Caco-2 (cell line): Measurements from ENCODE around the gene ELN. TPM values are rescaled to one million over a fixed set of nuclear protein-coding genes. Genes with fewer than 3 reads are reported as not detected.

Source experiments
- BruUV-seq: library from RNA; stranded (reverse); fragments of 400-500 nt; replicated peaks from 2 replicates; lab custom pipeline; 2021; lab: Mats Ljungman, UMichigan
- CTCF ChIA-PET: fragments of 300-600 bp; sonication (Branson Sonifier 250); formaldehyde crosslinking; loops from one replicate; lab custom pipeline; 2022; ENCODE audit warnings: antibody characterized with exemption; lab: Charles Lee
- POLR2A ChIA-PET: fragments of 300-600 bp; sonication (Branson Sonifier 250); formaldehyde crosslinking; loops from one replicate; lab custom pipeline; 2022; ENCODE audit warnings: antibody characterized with exemption; lab: Charles Lee
- DNase-seq, 2 experiments: peaks; one replicate each; pipeline versions ENCODE4 v3.0.0 to v3.0.0-alpha.2; 2020 to 2022
- H3K27me3 ChIP-seq: replicated peaks from 2 replicates; pipeline ENCODE4 v1.6.0; 2011; ENCODE audit warnings: low read length; ENCODE audit not compliant: control insufficient read depth, insufficient read depth
- H3K36me3 ChIP-seq: 2 replicates; pipeline ENCODE4 v1.5.1; 2011; ENCODE audit warnings: low read length; ENCODE audit not compliant: control insufficient read depth, insufficient read depth
- H3K4me1 ChIP-seq: fragments of 250-450 bp; sonication (Bioruptor Pico); 2 replicates; pipeline ENCODE4 v1.5.1; 2020; ENCODE audit warnings: mild to moderate bottlenecking
- H3K4me3 ChIP-seq: 2 replicates; pipeline ENCODE4 v1.5.1; 2011; ENCODE audit warnings: low read depth, mild to moderate bottlenecking, control low read depth, low read length
- H3K9me3 ChIP-seq: fragments of 250-450 bp; sonication (Bioruptor Pico); 2 replicates; pipeline ENCODE4 v1.5.1; 2020; ENCODE audit warnings: mild to moderate bottlenecking, moderate library complexity
- H3K27ac Mint-ChIP-seq: one replicate; pipeline ENCODE4 v1.8.0; 2022; ENCODE audit warnings: mixed read lengths; ENCODE audit not compliant: unreplicated experiment
- H3K27me3 Mint-ChIP-seq: one replicate; pipeline ENCODE4 v1.8.0; 2022; ENCODE audit warnings: mixed read lengths; ENCODE audit not compliant: insufficient read depth, unreplicated experiment
- H3K36me3 Mint-ChIP-seq: one replicate; pipeline ENCODE4 v1.8.0; 2022; ENCODE audit warnings: mild to moderate bottlenecking, mixed read lengths; ENCODE audit not compliant: insufficient read depth, unreplicated experiment
- H3K4me1 Mint-ChIP-seq: one replicate; pipeline ENCODE4 v1.8.0; 2022; ENCODE audit warnings: low read depth, mixed read lengths; ENCODE audit not compliant: unreplicated experiment
- H3K4me3 Mint-ChIP-seq: one replicate; pipeline ENCODE4 v1.8.0; 2022; ENCODE audit warnings: mild to moderate bottlenecking, moderate library complexity, mixed read lengths; ENCODE audit not compliant: unreplicated experiment
- H3K9me3 Mint-ChIP-seq: one replicate; pipeline ENCODE4 v1.8.0; 2022; ENCODE audit warnings: mixed read lengths; ENCODE audit not compliant: unreplicated experiment
- CTCF ChIP-seq, 2 experiments: fragments of 200-600 bp in 1 of 2; IDR thresholded peaks; 1 replicate in 1 of 2; 2 replicates in 1 of 2; pipeline versions ENCODE4 v1.5.1 to v1.8.0; 2011 to 2022; ENCODE audit warnings: antibody characterized with exemption in 1 of 2, control low read depth in 1 of 2, inconsistent platforms in 1 of 2, low read depth in 1 of 2, low read length in 1 of 2, mild to moderate bottlenecking in 1 of 2, moderate library complexity in 1 of 2; ENCODE audit not compliant: insufficient read depth in 1 of 2, severe bottlenecking in 1 of 2, unreplicated experiment in 1 of 2
- intact Hi-C: fragments of 100-400 bp; cut with micrococcal nuclease; formaldehyde crosslinking; loops from one replicate; pipeline ENCODE4 v1.10.0; 2022; ENCODE audit not compliant: unreplicated experiment
- total RNA-seq: library from RNA; stranded (reverse); gene quantifications from 2 replicates; pipeline ENCODE4 v1.2.3, GENCODE V29; 2022

Gene ELN
- total RNA-seq, 1 experiment from 2014 or later = not detected

GRCh38 chr7:74025730-74026129 is 2.2 kb upstream of the ELN start:
- Mint-ChIP-seq H3K4me1 (peaks cover 7% of the 10 kb centered on the region), H3K27ac (no peak overlapping the region), H3K36me3 (no peaks in the 10 kb centered on the region), H3K9me3 (no peaks in the 10 kb centered on the region), H3K27me3 (no peaks in the 10 kb centered on the region), H3K4me3 (no peak overlapping the region)
- Histone ChIP-seq H3K27me3 (no peaks in the 10 kb centered on the region), H3K4me1 (peaks cover 7% of the 10 kb centered on the region; the same call in 1 of the 2 replicates), H3K36me3 (no peaks in the 10 kb centered on the region), H3K9me3 (no peaks in the 10 kb centered on the region), H3K4me3 (no peak overlapping the region)
- ChIA-PET CTCF (interaction anchor here (1.0 to 2.3 kb wide), 4 partner anchors 12 to 178 kb away, joined by 3 to 11 read pairs (median 6); no protein-coding TSS in a partner anchor), POLR2A (no interaction called here)
- intact Hi-C loops = no loop called here
- no peak for TF ChIP-seq CTCF (IDR thresholded peaks at IDR 0.05; ENCODE audit: insufficient read depth in 1 of 2, low read depth in 1 of 2, low read length in 1 of 2, severe bottlenecking in 1 of 2, unreplicated experiment in 1 of 2)
- DNase-seq = no peak
- BruUV-seq = no TSS peak

- Mint-ChIP-seq H3K27me3 (no peaks in the 10 kb centered on the region), H3K36me3 (no peaks in the 10 kb centered on the region), H3K4me1 (peaks cover 7% of the 10 kb centered on the region), H3K4me3 (no peak overlapping the region), H3K27ac (no peak overlapping the region), H3K9me3 (no peaks in the 10 kb centered on the region)
- Histone ChIP-seq H3K27me3 (no peaks in the 10 kb centered on the region), H3K4me1 (peaks cover 7% of the 10 kb centered on the region; the same call in 1 of the 2 replicates), H3K36me3 (no peaks in the 10 kb centered on the region), H3K4me3 (no peak overlapping the region), H3K9me3 (no peaks in the 10 kb centered on the region)
- intact Hi-C loops = no loop called here
- ChIA-PET POLR2A (no interaction called here), CTCF (interaction anchor here (0.5 to 2.3 kb wide), 20 partner anchors 11 to 556 kb away, joined by 3 to 11 read pairs (median 4); no protein-coding TSS in a partner anchor)
- no TSS peak for BruUV-seq
- no peak for TF ChIP-seq CTCF (IDR thresholded peaks at IDR 0.05; ENCODE audit: insufficient read depth in 1 of 2, low read depth in 1 of 2, low read length in 1 of 2, severe bottlenecking in 1 of 2, unreplicated experiment in 1 of 2)
- DNase-seq = no peak
Measured at GRCh38 chr7:74026406-74026902, 1.5 kb upstream of the ELN start.

- no peaks in the 10 kb centered on the region for H3K27me3 ChIP-seq
- CTCF ChIA-PET = interaction anchor here (0.5 to 2.3 kb wide), 26 partner anchors 10 to 555 kb away, joined by 3 to 11 read pairs (median 4); no protein-coding TSS in a partner anchor
- BruUV-seq = no TSS peak
Measured at GRCh38 chr7:74026903-74027682, 880 bp upstream of the ELN start.

More at GRCh38 chr7:74026903-74027682, 880 bp upstream of the ELN start:
- H3K36me3 ChIP-seq = no peaks in the 10 kb centered on the region
- H3K4me1 ChIP-seq = peaks cover 7% of the 10 kb centered on the region; the same call in 1 of the 2 replicates
- no peak overlapping the region for H3K4me3 ChIP-seq
- no peaks in the 10 kb centered on the region for H3K9me3 Mint-ChIP-seq
- no peak overlapping the region for H3K27ac Mint-ChIP-seq
- peaks cover 10% of the 10 kb centered on the region for H3K4me1 Mint-ChIP-seq
- TF ChIP-seq CTCF (IDR thresholded peaks at IDR 0.05; ENCODE audit: insufficient read depth in 1 of 2, low read depth in 1 of 2, low read length in 1 of 2, severe bottlenecking in 1 of 2, unreplicated experiment in 1 of 2) = peak; percentile 90 to 95
- no peaks in the 10 kb centered on the region for H3K9me3 ChIP-seq
- POLR2A ChIA-PET = interaction anchor here (0.6 kb wide), 1 partner anchor 61 kb away, joined by 3 read pairs; no protein-coding TSS in a partner anchor
- H3K36me3 Mint-ChIP-seq = no peaks in the 10 kb centered on the region
- intact Hi-C loops = loop anchor here (1.0 kb wide), 1 partner anchor 161 kb away; no protein-coding TSS in a partner anchor
- H3K27me3 Mint-ChIP-seq = no peaks in the 10 kb centered on the region
- no peak overlapping the region for H3K4me3 Mint-ChIP-seq
- peak; percentile 69 to 78 for DNase-seq
